Adrenal gland (tissue), 5 donors: ENCODE data around the gene DSG1.

Experiments
- CTCF ChIP-seq, 6 experiments: fragments of 450-650 bp in 4 of 6; fragments of 200-600 bp in 2 of 6; sonication (generic) in 1 of 6; IDR thresholded peaks; 1 replicate in 5 of 6; 2 replicates in 1 of 6; pipeline versions ENCODE4 v1.5.1 to v1.8.0; 2016 to 2021; ENCODE audit warnings: antibody characterized with exemption in 6 of 6, mild to moderate bottlenecking in 2 of 6, moderate library complexity in 1 of 6
- POLR2A ChIP-seq, 2 donors: fragments of 450-650 bp; IDR thresholded peaks; one replicate each; pipeline ENCODE4 v1.6.1; 2017; ENCODE audit warnings: antibody characterized with exemption in 2 of 2, mild to moderate bottlenecking in 2 of 2, moderate library complexity in 1 of 2
- donor health status: DM: no; HTN: no; CAD: no.

DNA sequence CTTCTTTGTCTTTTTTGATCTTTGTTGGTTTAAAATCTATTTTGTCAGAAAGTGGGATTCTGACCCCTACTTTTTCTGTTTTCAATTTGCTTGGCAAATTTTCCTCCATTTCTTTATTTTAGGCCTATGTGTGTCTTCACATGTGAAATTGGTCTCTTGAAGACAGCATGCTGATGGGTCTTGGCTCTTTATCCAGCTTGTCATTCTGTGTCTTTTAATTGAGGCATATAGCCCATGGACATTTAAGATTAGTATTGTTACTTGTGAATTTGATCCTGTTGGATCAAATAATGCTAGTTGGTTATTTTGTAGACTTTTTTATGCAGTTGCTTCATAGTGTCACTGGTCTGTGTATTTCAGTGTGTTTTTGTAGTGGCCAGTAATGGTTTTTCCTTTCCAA lies 26.3 kb upstream of the DSG1 start:
- no peak for TF ChIP-seq CTCF (IDR thresholded peaks at IDR 0.05)
- no peak for TF ChIP-seq POLR2A (IDR thresholded peaks at IDR 0.05)
